Measurements from ENCODE around the gene GBA2. TPM values are rescaled to one million over a fixed set of nuclear protein-coding genes. Genes with fewer than 3 reads are reported as not detected.

The GBA2 gene
- total RNA-seq, 2 donors from 2014 or later: 107 to 117 TPM

- WGBS, 2 experiments (ENCODE audit: insufficient coverage in 1 of 2, insufficient read length in 1 of 2): 92 to 94% methylated on average over 12 to 14 of the region's 14 CpGs
- H3K27ac Mint-ChIP-seq: no peak overlapping the region
- no peak for TF ChIP-seq CTCF (conservative IDR thresholded peaks at IDR 0.05)
- H3K4me1 ChIP-seq (ENCODE audit: control insufficient read depth, insufficient read depth, low read length): no peaks in the 10 kb centered on the region
- H3K27me3 ChIP-seq (ENCODE audit: control insufficient read depth, insufficient read depth, low read length, poor library complexity, severe bottlenecking): no peaks in the 10 kb centered on the region
- no peak for DNase-seq
- no peaks in the 10 kb centered on the region for H3K9me3 ChIP-seq (ENCODE audit: control insufficient read depth, low read length)
- no peak overlapping the region for H3K9ac ChIP-seq (ENCODE audit: extremely low read depth, low read length, poor library complexity, severe bottlenecking)
- no peak overlapping the region for H3K4me3 Mint-ChIP-seq
- no peaks in the 10 kb centered on the region for H3K9me3 Mint-ChIP-seq
- H3K4me3 ChIP-seq (ENCODE audit: low read length): no peak overlapping the region
- no peaks in the 10 kb centered on the region for H3K4me1 Mint-ChIP-seq
- no peaks in the 10 kb centered on the region for H3K27me3 Mint-ChIP-seq (ENCODE audit: insufficient read depth)
- H3K27ac ChIP-seq (ENCODE audit: low read depth, low read length): no peak overlapping the region
- H3K36me3 Mint-ChIP-seq (ENCODE audit: low read depth): peaks cover 82% of the 10 kb centered on the region
- peaks cover 98% of the 10 kb centered on the region for H3K36me3 ChIP-seq (ENCODE audit: control insufficient read depth, insufficient read depth, low read length)
These were observed 31.7 kb downstream of the GBA2 start for GRCh38 chr9:35717132-35717870.

GRCh38 chr9:35716230-35716629, 32.8 kb downstream of the GBA2 start:
- DNase-seq: no peak
- Histone ChIP-seq H3K4me3 (ENCODE audit: low read length) (no peak overlapping the region), H3K36me3 (ENCODE audit: control insufficient read depth, insufficient read depth, low read length) (peaks cover 98% of the 10 kb centered on the region), H3K27ac (ENCODE audit: low read depth, low read length) (no peak overlapping the region), H3K9me3 (ENCODE audit: control insufficient read depth, low read length) (no peaks in the 10 kb centered on the region), H3K27me3 (ENCODE audit: control insufficient read depth, insufficient read depth, low read length, poor library complexity, severe bottlenecking) (no peaks in the 10 kb centered on the region), H3K9ac (ENCODE audit: extremely low read depth, low read length, poor library complexity, severe bottlenecking) (no peak overlapping the region), H3K4me1 (ENCODE audit: control insufficient read depth, insufficient read depth, low read length) (no peaks in the 10 kb centered on the region)
- Mint-ChIP-seq H3K4me1 (no peaks in the 10 kb centered on the region), H3K27me3 (ENCODE audit: insufficient read depth) (no peaks in the 10 kb centered on the region), H3K36me3 (ENCODE audit: low read depth) (peaks cover 81% of the 10 kb centered on the region), H3K4me3 (no peak overlapping the region), H3K27ac (no peak overlapping the region), H3K9me3 (no peaks in the 10 kb centered on the region)
- WGBS, 2 experiments (ENCODE audit: insufficient coverage in 1 of 2, insufficient read length in 1 of 2): 92 to 97% methylated on average over 2 to 4 of the region's 4 CpGs
- no peak for TF ChIP-seq CTCF (conservative IDR thresholded peaks at IDR 0.05)

GRCh38 chr9:35714579-35715252, 34.3 kb downstream of the GBA2 start:
- no peaks in the 10 kb centered on the region for H3K9me3 ChIP-seq (ENCODE audit: control insufficient read depth, low read length)
- H3K4me1 ChIP-seq (ENCODE audit: control insufficient read depth, insufficient read depth, low read length): no peaks in the 10 kb centered on the region
- no peak for DNase-seq
- H3K9ac ChIP-seq (ENCODE audit: extremely low read depth, low read length, poor library complexity, severe bottlenecking): no peak overlapping the region
- no peak overlapping the region for H3K27ac Mint-ChIP-seq
- H3K36me3 Mint-ChIP-seq (ENCODE audit: low read depth): peaks cover 80% of the 10 kb centered on the region
- WGBS, 2 experiments (ENCODE audit: insufficient coverage in 1 of 2, insufficient read length in 1 of 2): 96 to 97% methylated on average over 11 to 13 of the region's 13 CpGs
- no peaks in the 10 kb centered on the region for H3K9me3 Mint-ChIP-seq
- H3K4me3 Mint-ChIP-seq: no peak overlapping the region
- H3K27me3 Mint-ChIP-seq (ENCODE audit: insufficient read depth): no peaks in the 10 kb centered on the region
- H3K36me3 ChIP-seq (ENCODE audit: control insufficient read depth, insufficient read depth, low read length): peaks cover 95% of the 10 kb centered on the region
- H3K4me1 Mint-ChIP-seq: no peaks in the 10 kb centered on the region
- H3K27ac ChIP-seq (ENCODE audit: low read depth, low read length): no peak overlapping the region
- TF ChIP-seq CTCF (conservative IDR thresholded peaks at IDR 0.05): no peak
- no peaks in the 10 kb centered on the region for H3K27me3 ChIP-seq (ENCODE audit: control insufficient read depth, insufficient read depth, low read length, poor library complexity, severe bottlenecking)
- no peak overlapping the region for H3K4me3 ChIP-seq (ENCODE audit: low read length)
